Measurements from ENCODE around the gene OR2J1. TPM values are rescaled to one million over a fixed set of nuclear protein-coding genes. Genes with fewer than 3 reads are reported as not detected.
"Not testable (repeated sequence)": the region's sequence is repeated elsewhere in the genome, so short reads cannot be mapped to it uniquely, and the experiment has no call there.

OR2J1 gene
- total RNA-seq, 1 donor = not detected

DNA sequence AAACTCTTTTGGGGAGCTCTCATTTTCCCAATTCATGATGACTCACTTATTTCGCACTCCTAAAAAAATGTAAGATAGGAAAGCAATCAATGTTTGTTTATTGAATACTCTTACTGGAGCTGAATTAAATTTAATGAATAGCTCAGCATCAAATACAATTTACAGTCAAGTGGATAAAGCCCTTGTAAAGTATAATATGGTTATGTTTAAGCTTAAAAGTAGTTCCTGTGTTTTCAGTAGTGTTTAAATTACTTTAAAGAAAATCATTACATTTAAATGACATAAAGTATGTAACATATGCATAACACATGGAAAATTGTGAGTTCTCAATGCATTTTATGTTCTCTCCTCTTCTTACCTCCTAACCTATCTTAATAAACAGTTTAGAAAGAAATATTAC, 12.1 kb upstream of the OR2J1 start, which contains the start of gene OR2B3:
TSS of gene OR2B3 (minus strand) at position 101 of the 400 bp plus-strand sequence. CDS start at position 36, 65 bp downstream.
- TF ChIP-seq, protein P1, sequence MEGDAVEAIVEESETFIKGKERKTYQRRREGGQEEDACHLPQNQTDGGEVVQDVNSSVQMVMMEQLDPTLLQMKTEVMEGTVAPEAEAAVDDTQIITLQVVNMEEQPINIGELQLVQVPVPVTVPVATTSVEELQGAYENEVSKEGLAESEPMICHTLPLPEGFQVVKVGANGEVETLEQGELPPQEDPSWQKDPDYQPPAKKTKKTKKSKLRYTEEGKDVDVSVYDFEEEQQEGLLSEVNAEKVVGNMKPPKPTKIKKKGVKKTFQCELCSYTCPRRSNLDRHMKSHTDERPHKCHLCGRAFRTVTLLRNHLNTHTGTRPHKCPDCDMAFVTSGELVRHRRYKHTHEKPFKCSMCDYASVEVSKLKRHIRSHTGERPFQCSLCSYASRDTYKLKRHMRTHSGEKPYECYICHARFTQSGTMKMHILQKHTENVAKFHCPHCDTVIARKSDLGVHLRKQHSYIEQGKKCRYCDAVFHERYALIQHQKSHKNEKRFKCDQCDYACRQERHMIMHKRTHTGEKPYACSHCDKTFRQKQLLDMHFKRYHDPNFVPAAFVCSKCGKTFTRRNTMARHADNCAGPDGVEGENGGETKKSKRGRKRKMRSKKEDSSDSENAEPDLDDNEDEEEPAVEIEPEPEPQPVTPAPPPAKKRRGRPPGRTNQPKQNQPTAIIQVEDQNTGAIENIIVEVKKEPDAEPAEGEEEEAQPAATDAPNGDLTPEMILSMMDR (IDR thresholded peaks at IDR 0.05; ENCODE audit: insufficient read depth, low read depth, low read length) = no peak
- H3K4me3 ChIP-seq (ENCODE audit: low read depth, low read length) = no peak within 1 kb of the TSS
- DNase-seq (ENCODE audit: low read depth) = no peak

DNA sequence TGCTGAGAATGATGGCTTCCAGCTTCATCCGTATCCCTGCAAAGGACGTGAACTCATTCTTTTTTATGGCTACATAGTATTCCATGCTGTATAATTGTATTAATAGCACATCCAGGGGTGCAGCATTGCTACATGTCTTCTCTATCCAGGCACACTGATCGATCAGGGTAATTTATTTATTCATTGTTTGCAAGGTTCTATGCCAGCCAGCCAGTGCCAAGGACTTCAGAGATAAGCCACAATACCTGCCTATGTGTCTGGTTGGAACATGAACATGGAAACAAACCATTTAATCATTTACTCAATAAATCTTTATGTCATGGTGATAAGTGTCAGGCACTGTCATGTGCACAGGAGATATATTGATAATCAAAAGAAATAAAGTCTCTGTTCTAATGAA, 6.3 kb upstream of the OR2J1 start:
- no peak overlapping the region for H3K4me3 ChIP-seq (ENCODE audit: low read depth, low read length)
- DNase-seq (ENCODE audit: low read depth) = no peak
- TF ChIP-seq, protein P1 (IDR thresholded peaks at IDR 0.05; ENCODE audit: insufficient read depth, low read depth, low read length) = no peak

DNA sequence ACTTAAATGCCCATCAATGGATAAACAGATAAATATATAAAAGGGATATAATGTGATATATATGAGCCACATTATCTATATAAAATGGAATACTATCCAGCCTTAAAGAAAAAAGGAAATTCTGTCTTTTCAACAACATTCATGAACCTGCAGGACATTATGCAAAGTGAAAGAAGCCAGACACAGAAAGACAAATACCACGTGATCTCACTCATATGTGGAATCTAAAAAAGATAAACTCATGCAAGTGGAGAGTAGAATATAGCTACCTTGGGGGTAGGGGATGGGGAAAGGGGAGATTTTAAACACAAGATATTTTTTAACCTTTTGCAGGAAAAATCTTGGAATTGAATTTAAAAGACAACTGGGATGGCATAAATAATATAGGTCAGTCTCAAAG, 1.5 kb upstream of the OR2J1 start:
- H3K4me3 ChIP-seq (ENCODE audit: low read depth, low read length) = no peak overlapping the region
- DNase-seq (ENCODE audit: low read depth) = no peak
- TF ChIP-seq, protein P1 (IDR thresholded peaks at IDR 0.05; ENCODE audit: insufficient read depth, low read depth, low read length) = no peak

DNA sequence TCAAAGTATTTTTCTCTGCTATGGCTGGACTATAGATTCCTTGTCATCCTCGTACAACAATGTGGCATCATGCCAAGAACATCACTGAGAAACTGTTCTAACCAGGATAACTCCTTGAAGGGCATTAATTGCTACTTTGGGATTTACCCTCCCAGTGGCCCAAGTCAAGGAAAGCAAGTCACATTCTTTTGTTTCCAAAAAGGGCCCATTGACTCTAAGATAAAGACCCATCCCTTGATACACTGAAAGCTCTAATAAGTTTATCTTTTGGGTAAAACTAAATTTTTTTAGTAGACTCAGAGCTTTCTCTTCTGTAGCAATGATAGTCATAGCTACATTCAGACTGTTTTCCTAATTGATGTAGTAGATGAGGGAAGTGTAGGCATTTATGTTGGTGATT, 8.5 kb downstream of the OR2J1 start, which contains the start of gene OR2J3:
TSS of gene OR2J3 (plus strand) at position 301 of the 400 bp plus-strand sequence. CDS start 3,833 bp downstream, outside the sequence.
- TF ChIP-seq, protein P1 (IDR thresholded peaks at IDR 0.05; ENCODE audit: insufficient read depth, low read depth, low read length) = no peak
- no peak for DNase-seq (ENCODE audit: low read depth)
- H3K4me3 ChIP-seq (ENCODE audit: low read depth, low read length) = no peak within 1 kb of the TSS

DNA sequence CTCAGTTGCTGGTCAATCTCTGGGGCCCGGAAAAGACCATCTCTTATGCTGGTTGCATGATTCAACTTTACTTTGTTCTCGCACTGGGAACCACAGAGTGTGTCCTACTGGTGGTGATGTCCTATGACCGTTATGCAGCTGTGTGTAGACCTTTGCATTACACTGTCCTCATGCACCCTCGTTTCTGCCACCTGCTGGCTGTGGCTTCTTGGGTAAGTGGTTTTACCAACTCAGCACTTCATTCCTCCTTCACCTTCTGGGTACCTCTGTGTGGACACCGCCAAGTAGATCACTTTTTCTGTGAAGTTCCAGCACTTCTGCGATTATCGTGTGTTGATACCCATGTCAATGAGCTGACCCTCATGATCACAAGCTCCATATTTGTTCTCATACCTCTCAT, 12.8 kb downstream of the OR2J1 start:
- H3K4me3 ChIP-seq (ENCODE audit: low read depth, low read length) = no peak overlapping the region
- TF ChIP-seq, protein P1 (IDR thresholded peaks at IDR 0.05; ENCODE audit: insufficient read depth, low read depth, low read length) = no peak

DNA sequence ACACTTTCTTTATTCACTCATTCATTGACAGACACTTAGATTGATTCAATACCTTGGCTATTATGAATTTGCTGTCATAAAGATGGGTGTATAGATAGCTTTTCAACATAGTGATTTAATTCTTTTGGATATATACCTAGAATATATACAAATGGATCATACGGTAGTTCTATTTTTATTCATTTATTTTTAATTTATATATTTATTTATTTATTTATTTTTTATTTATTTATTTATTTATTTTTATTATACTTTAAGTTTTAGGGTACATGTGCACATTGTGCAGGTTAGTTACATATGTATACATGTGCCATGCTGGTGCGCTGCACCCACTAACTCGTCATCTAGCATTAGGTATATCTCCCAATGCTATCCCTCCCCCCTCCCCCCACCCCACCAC, 15.7 kb downstream of the OR2J1 start:
- DNase-seq (ENCODE audit: low read depth); H3K4me3 ChIP-seq (ENCODE audit: low read depth, low read length): not testable (repeated sequence)

More for the DNA sequence above, 12.8 kb downstream of the OR2J1 start:
- no peak for DNase-seq (ENCODE audit: low read depth)

DNA sequence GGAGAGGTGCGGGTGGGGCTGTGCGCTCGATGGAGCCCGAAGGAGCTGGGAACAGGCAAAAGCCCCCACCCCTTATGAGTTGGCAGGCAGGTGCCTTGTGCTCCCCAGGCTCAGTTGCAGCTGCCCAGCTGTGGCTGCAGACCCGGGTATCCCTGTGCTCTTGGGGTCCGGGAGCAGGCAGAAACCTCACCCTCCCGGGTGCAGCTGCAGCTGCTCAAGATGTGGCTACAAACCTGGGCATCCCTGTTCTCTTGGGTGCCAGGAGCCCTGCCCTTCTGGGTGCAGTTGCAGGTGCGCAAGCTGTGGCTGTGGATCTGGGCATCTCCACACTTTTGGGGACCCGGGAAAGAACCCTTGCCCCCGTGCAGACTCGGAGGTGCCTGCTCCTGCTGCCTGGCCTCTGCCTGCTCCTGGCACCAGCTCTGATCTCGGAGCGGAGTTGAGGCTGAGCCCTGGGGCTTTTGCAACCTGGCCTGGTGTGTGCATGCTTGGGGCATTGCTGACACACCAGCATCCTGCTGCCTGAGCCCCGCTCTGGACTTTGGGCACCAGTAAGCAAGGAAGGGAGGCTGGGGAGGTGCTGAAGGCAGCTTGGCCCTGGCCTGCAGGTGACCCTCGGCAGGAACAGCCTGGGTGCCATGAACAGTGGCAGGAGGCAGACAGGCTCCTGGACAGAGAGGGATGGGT, 30.2 kb downstream of the OR2J1 start:
- DNase-seq (ENCODE audit: low read depth) = no peak
- no peak overlapping the region for H3K4me3 ChIP-seq (ENCODE audit: low read depth, low read length)
- TF ChIP-seq, protein P1 (IDR thresholded peaks at IDR 0.05; ENCODE audit: insufficient read depth, low read depth, low read length) = no peak
